GM19035 (cell line): ENCODE measurements around the gene GLIPR2.

Source experiments
- ATAC-seq: cut with Tn5 transposase; IDR thresholded peaks from one replicate; pipeline ENCODE4 v1.9.1; 2021; ENCODE audit not compliant: unreplicated experiment

Gene GLIPR2

GRCh38 chr9:36191290-36191645 lies 54.7 kb downstream of the GLIPR2 start:
- peak; percentile 21 for ATAC-seq

DNA sequence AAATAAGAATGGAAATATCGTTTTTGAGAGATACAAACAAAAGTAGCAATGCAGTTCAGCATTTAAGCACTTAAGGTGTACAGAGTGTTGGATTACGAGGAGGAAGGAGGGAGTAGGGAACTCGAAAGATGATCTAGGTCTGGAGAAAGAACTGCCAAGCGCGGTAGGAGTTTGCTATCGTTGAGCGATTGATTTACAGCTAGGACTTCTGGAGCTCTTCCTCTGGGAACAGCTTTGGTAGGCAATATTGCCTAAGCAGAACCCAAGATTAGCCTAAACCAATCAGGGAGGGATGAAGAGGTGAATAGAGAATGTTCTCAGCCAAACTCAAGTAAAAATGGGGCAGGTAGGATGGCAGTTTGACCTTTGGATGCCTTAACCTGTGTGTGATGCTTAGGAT lies 55.2 kb downstream of the GLIPR2 start:
- no peak for ATAC-seq

GRCh38 chr9:36192196-36192595 lies 55.7 kb downstream of the GLIPR2 start:
- ATAC-seq, result no peak

DNA sequence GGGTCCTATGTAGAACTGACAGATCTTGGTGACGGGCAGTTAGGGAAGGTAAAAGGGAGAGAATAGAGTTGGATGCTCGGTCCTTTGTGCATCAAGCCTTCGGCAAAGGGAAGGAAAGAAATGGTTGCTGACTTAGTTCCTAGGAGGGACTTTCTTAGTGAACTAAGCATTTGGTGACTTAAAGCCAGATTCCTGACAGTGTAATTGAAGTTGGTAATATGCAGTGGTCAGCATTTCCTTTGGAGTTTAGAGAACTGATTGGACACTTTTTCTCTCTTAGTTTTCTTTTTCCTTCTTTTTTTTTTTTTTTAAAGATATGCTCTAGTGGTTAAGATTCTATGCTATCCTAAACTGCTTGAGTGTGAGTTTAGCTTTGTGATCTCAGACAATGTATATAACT lies 56.5 kb downstream of the GLIPR2 start:
- no peak for ATAC-seq

DNA sequence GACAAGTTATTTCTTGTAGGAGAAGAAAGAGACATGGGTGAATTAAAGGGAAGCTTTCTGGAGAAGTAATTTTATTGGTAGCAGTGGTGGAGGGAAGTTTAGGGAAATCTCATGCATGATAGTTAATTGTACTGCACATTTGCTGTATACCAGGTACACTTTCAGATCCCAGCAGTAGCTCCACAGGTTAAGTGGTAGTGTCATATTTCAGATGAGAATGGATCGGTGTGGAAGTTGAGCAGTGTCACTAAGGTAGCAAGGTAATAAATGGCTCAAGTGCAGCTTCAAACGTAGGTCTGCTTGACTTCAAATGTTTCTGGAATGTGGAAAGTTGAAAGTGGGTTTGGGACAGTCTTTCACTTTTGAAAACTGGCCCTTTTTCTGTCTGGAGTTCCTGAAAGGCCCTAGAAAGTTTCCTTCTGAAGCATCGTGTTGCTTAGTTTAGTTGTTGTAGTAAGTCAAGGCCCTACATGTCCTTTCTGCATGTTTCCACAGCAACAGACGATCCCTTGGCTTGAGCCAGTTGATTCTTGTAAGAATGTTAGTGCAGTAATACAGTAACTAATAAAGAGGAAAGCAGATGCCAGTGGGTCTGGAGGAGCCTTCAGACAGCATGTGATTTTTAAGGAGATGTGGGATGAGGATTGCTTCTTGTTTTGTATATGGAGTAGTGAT lies 57.9 kb downstream of the GLIPR2 start:
- ATAC-seq, result no peak

DNA sequence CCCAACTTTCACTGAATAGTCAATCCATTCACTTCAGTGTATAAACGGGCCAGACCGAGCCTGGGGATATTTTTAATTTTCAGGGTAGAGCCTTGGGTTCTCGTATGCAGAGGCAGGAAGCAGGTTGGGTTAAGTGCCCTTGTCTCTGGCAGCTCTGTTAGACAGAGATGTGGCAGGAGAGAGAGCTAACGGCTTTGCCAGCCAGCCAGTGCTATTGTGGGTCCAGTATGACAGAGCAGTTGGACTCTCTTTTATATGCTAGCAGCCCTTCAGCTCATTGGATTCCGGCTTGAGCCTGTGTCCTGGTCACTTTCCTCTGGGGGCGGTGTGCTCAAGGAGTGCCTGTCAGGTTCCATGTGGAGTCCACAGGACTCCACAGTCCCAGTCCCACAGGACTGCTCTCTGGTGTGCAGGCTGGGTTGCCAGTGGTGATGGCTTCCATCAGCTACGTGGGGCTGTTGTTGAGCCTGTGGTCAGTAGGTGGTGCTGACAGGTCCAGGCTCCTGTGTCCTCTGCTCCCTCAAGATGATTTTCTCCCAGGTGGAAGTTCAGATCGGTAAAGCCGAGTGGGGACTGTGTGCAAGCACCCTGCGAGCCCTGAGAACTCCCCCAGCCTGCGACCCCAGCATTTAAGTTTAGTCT lies 68.5 kb downstream of the GLIPR2 start:
- no peak for ATAC-seq

DNA sequence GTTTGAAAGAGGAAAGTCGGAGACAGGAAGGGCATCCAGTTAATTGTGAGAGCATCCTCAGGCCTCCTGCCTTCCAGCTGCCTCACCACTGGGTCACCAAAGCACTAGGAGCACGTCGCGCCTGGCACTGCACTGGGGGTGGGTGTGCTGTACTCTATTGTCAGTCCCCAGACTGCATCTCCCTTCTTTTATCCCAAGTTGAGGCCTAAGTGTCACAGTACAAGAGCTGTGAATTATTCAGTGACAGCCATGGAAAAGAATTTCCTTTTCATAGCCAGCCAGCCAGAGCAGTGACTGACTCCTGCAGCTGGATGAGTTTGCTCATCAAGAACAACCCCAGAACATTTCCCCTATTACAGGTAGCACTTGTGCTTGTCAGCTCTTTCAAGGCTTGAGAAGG lies 70.5 kb downstream of the GLIPR2 start:
- no peak for ATAC-seq

- ATAC-seq, result no peak
Measured at GRCh38 chr9:36207546-36208012, 71.0 kb downstream of the GLIPR2 start.

GRCh38 chr9:36208521-36209253 lies 72.2 kb downstream of the GLIPR2 start:
- ATAC-seq, result no peak

- ATAC-seq, result no peak
Measured at GRCh38 chr9:36210722-36211121, 74.2 kb downstream of the GLIPR2 start.

DNA sequence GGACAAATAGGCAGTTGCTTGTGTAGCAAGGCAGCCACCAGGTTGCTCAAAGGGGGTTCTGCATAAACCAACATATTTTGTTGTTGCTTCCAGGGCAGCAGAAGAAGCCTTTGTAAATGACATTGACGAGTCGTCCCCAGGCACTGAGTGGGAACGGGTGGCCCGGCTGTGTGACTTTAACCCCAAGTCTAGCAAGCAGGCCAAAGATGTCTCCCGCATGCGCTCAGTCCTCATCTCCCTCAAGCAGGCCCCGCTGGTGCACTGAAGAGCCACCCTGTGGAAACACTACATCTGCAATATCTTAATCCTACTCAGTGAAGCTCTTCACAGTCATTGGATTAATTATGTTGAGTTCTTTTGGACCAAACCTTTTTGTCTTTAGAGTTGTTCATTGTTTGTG lies 75.0 kb downstream of the GLIPR2 start:
- no peak for ATAC-seq

- ATAC-seq, result no peak
Measured at GRCh38 chr9:36213387-36213786, 76.9 kb downstream of the GLIPR2 start.
